AG04450 (cell line): ENCODE data around the gene WNT3. TPM values are rescaled to one million over a fixed set of nuclear protein-coding genes. Genes with fewer than 3 reads are reported as not detected.

ENCODE experiments used
- CTCF ChIA-PET: fragments of 300-600, 350-600 bp; formaldehyde crosslinking; extraction: SDS; loops from one replicate; lab custom pipeline; 2022; ENCODE audit warnings: antibody characterized with exemption, inconsistent platforms; lab: Charles Lee
- POLR2A ChIA-PET: fragments of 350-600 bp; formaldehyde crosslinking; extraction: SDS; loops from one replicate; lab custom pipeline; 2021; ENCODE audit warnings: antibody characterized with exemption, inconsistent platforms; lab: Yijun Ruan, JAX
- DNase-seq: peaks from one replicate; pipeline ENCODE4 v3.0.0-alpha.2; 2011; ENCODE audit warnings: low read depth, low spot score
- H3K27ac ChIP-seq: one replicate; pipeline ENCODE4 v1.5.1; 2012; ENCODE audit warnings: low read depth, low read length, control low read depth
- H3K27me3 ChIP-seq: one replicate; pipeline ENCODE4 v1.6.0; 2012; ENCODE audit warnings: low read length; ENCODE audit not compliant: control insufficient read depth, insufficient read depth
- H3K4me3 ChIP-seq: 2 replicates; pipeline ENCODE4 v1.5.1; 2011; ENCODE audit warnings: mild to moderate bottlenecking, low read depth, low read length, control low read depth
- H3K9me3 ChIP-seq: 2 replicates; pipeline ENCODE4 v1.5.1; 2012; ENCODE audit warnings: low read length; ENCODE audit not compliant: control insufficient read depth, insufficient read depth
- CTCF ChIP-seq: IDR thresholded peaks from 2 replicates; pipeline ENCODE4 v1.5.1; 2011; ENCODE audit warnings: low read depth, low read length, control low read depth, inconsistent platforms
- polyA plus RNA-seq: library from polyadenylated mRNA; depleted of rRNA; stranded (reverse); fragments of >200 nt; gene quantifications from 2 replicates; pipeline ENCODE4 v1.2.3, GENCODE V29; 2011

The WNT3 gene
- polyA plus RNA-seq, 1 experiment: 1.4 TPM

GRCh38 chr17:46787478-46787877 lies 31.0 kb downstream of the WNT3 start:
- POLR2A ChIA-PET: no interaction called here
- CTCF ChIA-PET: no interaction called here
- no peak overlapping the region for H3K4me3 ChIP-seq
- H3K9me3 ChIP-seq: peaks cover 11% of the 10 kb centered on the region
- H3K27me3 ChIP-seq: peaks cover 31% of the 10 kb centered on the region
- no peak for TF ChIP-seq CTCF
- no peak overlapping the region for H3K27ac ChIP-seq
- DNase-seq: no peak

GRCh38 chr17:46785696-46786095 lies 32.8 kb downstream of the WNT3 start:
- DNase-seq: no peak
- Histone ChIP-seq H3K4me3 (no peak overlapping the region), H3K27ac (no peak overlapping the region), H3K9me3 (peaks cover 11% of the 10 kb centered on the region), H3K27me3 (peaks cover 26% of the 10 kb centered on the region)
- TF ChIP-seq CTCF: no peak
- POLR2A ChIA-PET: no interaction called here
- CTCF ChIA-PET: interaction anchor here (0.7 kb wide), 1 partner anchor 8 kb away, joined by 3 read pairs; no protein-coding TSS in a partner anchor

- no peaks in the 10 kb centered on the region for H3K9me3 ChIP-seq
- DNase-seq: no peak
- H3K4me3 ChIP-seq: no peak overlapping the region
- no peak for TF ChIP-seq CTCF
- H3K27ac ChIP-seq: no peak overlapping the region
- POLR2A ChIA-PET: interaction anchor here (0.6 kb wide), 1 partner anchor 452 kb away, joined by 3 read pairs; no protein-coding TSS in a partner anchor
- CTCF ChIA-PET: no interaction called here
- peaks cover 12% of the 10 kb centered on the region for H3K27me3 ChIP-seq
These were observed 35.4 kb downstream of the WNT3 start for GRCh38 chr17:46783031-46783593.

- Histone ChIP-seq H3K4me3 (no peak overlapping the region), H3K27me3 (peaks cover 15% of the 10 kb centered on the region), H3K27ac (no peak overlapping the region), H3K9me3 (no peaks in the 10 kb centered on the region)
- no peak for DNase-seq
- ChIA-PET CTCF (no interaction called here), POLR2A (no interaction called here)
- TF ChIP-seq CTCF: peak; percentile 60
These were observed 36.1 kb downstream of the WNT3 start for GRCh38 chr17:46782250-46782953.

GRCh38 chr17:46780003-46780373 lies 38.5 kb downstream of the WNT3 start:
- no peaks in the 10 kb centered on the region for H3K9me3 ChIP-seq
- ChIA-PET CTCF (no interaction called here), POLR2A (no interaction called here)
- H3K27ac ChIP-seq: no peak overlapping the region
- H3K27me3 ChIP-seq: peaks cover 13% of the 10 kb centered on the region
- no peak overlapping the region for H3K4me3 ChIP-seq
- DNase-seq: no peak
- no peak for TF ChIP-seq CTCF
